GM23338 (cell line): ENCODE measurements around the gene CD300C. TPM values are rescaled to one million over a fixed set of nuclear protein-coding genes. Genes with fewer than 3 reads are reported as not detected.

Source experiments
- ATAC-seq: fragments of 200-7000 bp; cut with Tn5 transposase; 3 replicates; pipeline ENCODE4 v1.9.1; 2020
- DNase-seq: peaks from one replicate; pipeline ENCODE4 v3.0.0-alpha.2; 2015; ENCODE audit warnings: low spot score
- H2AFZ ChIP-seq: fragments of 200-600 bp; sonication (generic); 2 replicates; pipeline ENCODE4 v1.8.0; 2016; ENCODE audit warnings: antibody characterized with exemption, mild to moderate bottlenecking, moderate library complexity
- H3F3A ChIP-seq: fragments of 200-600 bp; sonication (generic); replicated peaks from 2 replicates; pipeline ENCODE4 v1.8.0; 2017; ENCODE audit warnings: antibody characterized with exemption, mixed run types, low read depth
- H3K27ac ChIP-seq: fragments of 200-600 bp; sonication (generic); 2 replicates; pipeline ENCODE4 v1.6.1; 2016; ENCODE audit warnings: low read depth
- H3K27me3 ChIP-seq: fragments of 200-600 bp; sonication (generic); 2 replicates; pipeline ENCODE4 v1.8.0; 2016; ENCODE audit warnings: mild to moderate bottlenecking, mixed run types, moderate library complexity; ENCODE audit not compliant: insufficient read depth
- H3K36me3 ChIP-seq: fragments of 200-600 bp; sonication (generic); 2 replicates; pipeline ENCODE4 v1.8.0; 2016; ENCODE audit warnings: mild to moderate bottlenecking; ENCODE audit not compliant: insufficient read depth
- H3K4me1 ChIP-seq: fragments of 200-600 bp; sonication (generic); 2 replicates; pipeline ENCODE4 v1.8.0; 2016; ENCODE audit warnings: mild to moderate bottlenecking, moderate library complexity; ENCODE audit not compliant: insufficient read depth
- H3K4me2 ChIP-seq: fragments of 200-600 bp; sonication (generic); 2 replicates; pipeline ENCODE4 v1.7.1; 2017; ENCODE audit warnings: mixed run types
- H3K4me3 ChIP-seq: fragments of 200-600 bp; sonication (generic); 2 replicates; pipeline ENCODE4 v1.6.1; 2016; ENCODE audit warnings: mixed run types
- H3K79me2 ChIP-seq: fragments of 200-600 bp; sonication (generic); replicated peaks from 2 replicates; pipeline ENCODE4 v1.8.0; 2017; ENCODE audit warnings: mild to moderate bottlenecking; ENCODE audit not compliant: insufficient read depth
- H3K9me2 ChIP-seq: fragments of 200-600 bp; sonication (generic); 2 replicates; pipeline ENCODE4 v1.8.0; 2017; ENCODE audit not compliant: insufficient read depth
- H4K20me1 ChIP-seq: fragments of 200-600 bp; sonication (generic); replicated peaks from 2 replicates; pipeline ENCODE4 v1.8.0; 2017; ENCODE audit warnings: mild to moderate bottlenecking; ENCODE audit not compliant: insufficient read depth
- H3K27ac Mint-ChIP-seq: 2 replicates; pipeline ENCODE4 v1.8.0; 2020; ENCODE audit warnings: inconsistent platforms, mild to moderate bottlenecking, moderate library complexity, mixed read lengths
- H3K27me3 Mint-ChIP-seq: 3 replicates; pipeline ENCODE4 v1.8.0; 2022; ENCODE audit warnings: low read depth, mild to moderate bottlenecking, moderate library complexity, mixed read lengths, inconsistent platforms; ENCODE audit not compliant: insufficient read depth, poor library complexity
- H3K36me3 Mint-ChIP-seq: 3 replicates; pipeline ENCODE4 v1.8.0; 2021; ENCODE audit warnings: low read depth, mild to moderate bottlenecking, inconsistent platforms, moderate library complexity, mixed read lengths
- H3K4me1 Mint-ChIP-seq: 3 replicates; pipeline ENCODE4 v1.8.0; 2020; ENCODE audit warnings: mild to moderate bottlenecking, inconsistent platforms, mixed read lengths
- H3K4me3 Mint-ChIP-seq: 3 replicates; pipeline ENCODE4 v1.8.0; 2021; ENCODE audit warnings: moderate library complexity, mild to moderate bottlenecking, inconsistent platforms, mixed read lengths
- H3K9me3 Mint-ChIP-seq: 3 replicates; pipeline ENCODE4 v1.8.0; 2020; ENCODE audit warnings: moderate library complexity, mild to moderate bottlenecking, inconsistent platforms, mixed read lengths
- CREB1 ChIP-seq: fragments of 250-450 bp; sonication (Bioruptor Pico); IDR thresholded peaks from 2 replicates; pipeline ENCODE4 v1.5.0; 2020; ENCODE audit warnings: low read depth, mild to moderate bottlenecking, moderate library complexity
- CTCF ChIP-seq, 2 experiments: fragments of 200-600 bp in 1 of 2; sonication (generic) in 1 of 2; conservative IDR thresholded peaks; 2 replicates each; pipeline versions ENCODE4 v1.5.1 to v1.6.1; 2016 to 2017; ENCODE audit warnings: antibody characterized with exemption in 2 of 2, low read depth in 2 of 2, mild to moderate bottlenecking in 2 of 2, moderate library complexity in 1 of 2
- ETS1 ChIP-seq: IDR thresholded peaks from 2 replicates; pipeline ENCODE4 v1.6.1; 2016; ENCODE audit warnings: antibody characterized with exemption
- EZH2 ChIP-seq: fragments of 200-600 bp; sonication (generic); IDR thresholded peaks from one replicate; pipeline ENCODE4 v1.8.0; 2017; ENCODE audit warnings: antibody characterized with exemption, mild to moderate bottlenecking, low read depth; ENCODE audit not compliant: unreplicated experiment
- EZH2phosphoT487 ChIP-seq: fragments of 200-600 bp; sonication (generic); IDR thresholded peaks from one replicate; pipeline ENCODE4 v1.8.1; 2018; ENCODE audit warnings: antibody characterized with exemption; ENCODE audit not compliant: unreplicated experiment
- JUNB ChIP-seq: IDR thresholded peaks from one replicate; pipeline ENCODE4 v1.6.1; 2016; ENCODE audit warnings: antibody characterized with exemption; ENCODE audit not compliant: unreplicated experiment
- NANOG ChIP-seq: IDR thresholded peaks from 2 replicates; pipeline ENCODE4 v1.6.1; 2016; ENCODE audit warnings: antibody characterized with exemption, borderline replicate concordance
- POLR2AphosphoS5 ChIP-seq: IDR thresholded peaks from 2 replicates; pipeline ENCODE4 v1.6.1; 2016; ENCODE audit warnings: antibody characterized with exemption, low read depth
- STAT1 ChIP-seq: IDR thresholded peaks from one replicate; pipeline ENCODE4 v1.6.1; 2016; ENCODE audit warnings: antibody characterized with exemption; ENCODE audit not compliant: unreplicated experiment
- ZNF114 ChIP-seq: fragments of 250-450 bp; sonication (Bioruptor Pico); IDR thresholded peaks from 2 replicates; pipeline ENCODE4 v1.5.0; 2020; ENCODE audit warnings: mild to moderate bottlenecking, moderate library complexity
- ZNF331 ChIP-seq: fragments of 250-450 bp; sonication (Bioruptor Pico); IDR thresholded peaks from 2 replicates; pipeline ENCODE4 v1.5.0; 2020; ENCODE audit warnings: low read depth, mild to moderate bottlenecking, moderate library complexity
- polyA plus RNA-seq: library from polyadenylated mRNA; unstranded; fragments of >200 nt; fragmentation: Nextera tagmentation; extraction: Ambion mirVana; gene quantifications from 2 replicates; pipeline ENCODE4 v1.2.1, GENCODE V29; 2016
- total RNA-seq: library from RNA; depleted of rRNA; stranded (reverse); fragments of >200 nt; shearing (Covaris generic); gene quantifications from 2 replicates; pipeline ENCODE4 v1.2.3, GENCODE V29; 2014
- TF ChIP-seq, protein P1 (sequence below): fragments of 250-450 bp; sonication (Bioruptor Pico); IDR thresholded peaks from 2 replicates; pipeline ENCODE4 v1.5.0; 2020; ENCODE audit warnings: mild to moderate bottlenecking, moderate library complexity
- TF ChIP-seq, protein P2 (sequence below): IDR thresholded peaks from one replicate; pipeline ENCODE4 v1.6.1; 2018; ENCODE audit warnings: antibody characterized with exemption; ENCODE audit not compliant: unreplicated experiment

CD300C gene
- total and polyA plus RNA-seq, 2 experiments from 2014 or later, result not detected

DNA sequence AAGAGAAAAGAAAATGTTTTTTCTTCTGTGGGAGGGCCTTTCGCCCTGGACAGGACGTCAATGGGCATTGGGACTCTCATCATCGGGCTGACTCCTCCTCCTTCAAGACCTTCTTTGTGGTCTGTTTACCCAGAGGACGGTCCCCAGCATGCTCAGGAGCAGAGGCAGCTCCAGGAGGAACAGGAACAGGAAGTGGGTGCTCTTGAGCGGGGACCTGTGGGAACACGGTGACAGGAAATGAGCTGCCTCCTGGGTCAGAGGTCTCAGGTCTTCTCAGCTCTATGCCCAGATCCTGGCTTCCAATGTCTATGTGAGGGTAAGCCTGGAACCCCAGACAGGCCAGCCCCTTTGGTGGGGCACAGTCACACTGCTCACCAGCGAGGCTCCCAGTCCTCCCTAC, 34.0 kb upstream of the CD300C start:
- Histone ChIP-seq H3K4me2 (no peak overlapping the region), H3K36me3 (no peaks in the 10 kb centered on the region), H3K27ac (no peak overlapping the region), H4K20me1 (no peaks in the 10 kb centered on the region), H2AFZ (no peak overlapping the region), H3F3A (no peaks in the 10 kb centered on the region), H3K27me3 (no peaks in the 10 kb centered on the region), H3K79me2 (no peaks in the 10 kb centered on the region), H3K4me1 (no peaks in the 10 kb centered on the region), H3K4me3 (no peak overlapping the region), H3K9me2 (no peaks in the 10 kb centered on the region)
- Mint-ChIP-seq H3K4me3 (no peak overlapping the region), H3K36me3 (no peaks in the 10 kb centered on the region; the same call in 2 of the 3 replicates), H3K4me1 (peaks cover 7% of the 10 kb centered on the region; the same call in 2 of the 3 replicates), H3K27me3 (peaks cover 3% of the 10 kb centered on the region), H3K27ac (no peak overlapping the region), H3K9me3 (peaks cover 2% of the 10 kb centered on the region)
- ATAC-seq (no peak), DNase-seq (no peak)
- TF ChIP-seq CTCF (conservative IDR thresholded peaks at IDR 0.05; ENCODE audit: low read depth in 2 of 2) (no peak), EZH2phosphoT487 (no peak), CREB1 (no peak), EZH2 (no peak), ETS1 (no peak), ZNF331 (CRISPR knock-in tag) (no peak), JUNB (no peak), NANOG (no peak), STAT1 (no peak), POLR2AphosphoS5 (no peak), ZNF114 (CRISPR knock-in tag) (no peak)
- TF ChIP-seq, protein P1, sequence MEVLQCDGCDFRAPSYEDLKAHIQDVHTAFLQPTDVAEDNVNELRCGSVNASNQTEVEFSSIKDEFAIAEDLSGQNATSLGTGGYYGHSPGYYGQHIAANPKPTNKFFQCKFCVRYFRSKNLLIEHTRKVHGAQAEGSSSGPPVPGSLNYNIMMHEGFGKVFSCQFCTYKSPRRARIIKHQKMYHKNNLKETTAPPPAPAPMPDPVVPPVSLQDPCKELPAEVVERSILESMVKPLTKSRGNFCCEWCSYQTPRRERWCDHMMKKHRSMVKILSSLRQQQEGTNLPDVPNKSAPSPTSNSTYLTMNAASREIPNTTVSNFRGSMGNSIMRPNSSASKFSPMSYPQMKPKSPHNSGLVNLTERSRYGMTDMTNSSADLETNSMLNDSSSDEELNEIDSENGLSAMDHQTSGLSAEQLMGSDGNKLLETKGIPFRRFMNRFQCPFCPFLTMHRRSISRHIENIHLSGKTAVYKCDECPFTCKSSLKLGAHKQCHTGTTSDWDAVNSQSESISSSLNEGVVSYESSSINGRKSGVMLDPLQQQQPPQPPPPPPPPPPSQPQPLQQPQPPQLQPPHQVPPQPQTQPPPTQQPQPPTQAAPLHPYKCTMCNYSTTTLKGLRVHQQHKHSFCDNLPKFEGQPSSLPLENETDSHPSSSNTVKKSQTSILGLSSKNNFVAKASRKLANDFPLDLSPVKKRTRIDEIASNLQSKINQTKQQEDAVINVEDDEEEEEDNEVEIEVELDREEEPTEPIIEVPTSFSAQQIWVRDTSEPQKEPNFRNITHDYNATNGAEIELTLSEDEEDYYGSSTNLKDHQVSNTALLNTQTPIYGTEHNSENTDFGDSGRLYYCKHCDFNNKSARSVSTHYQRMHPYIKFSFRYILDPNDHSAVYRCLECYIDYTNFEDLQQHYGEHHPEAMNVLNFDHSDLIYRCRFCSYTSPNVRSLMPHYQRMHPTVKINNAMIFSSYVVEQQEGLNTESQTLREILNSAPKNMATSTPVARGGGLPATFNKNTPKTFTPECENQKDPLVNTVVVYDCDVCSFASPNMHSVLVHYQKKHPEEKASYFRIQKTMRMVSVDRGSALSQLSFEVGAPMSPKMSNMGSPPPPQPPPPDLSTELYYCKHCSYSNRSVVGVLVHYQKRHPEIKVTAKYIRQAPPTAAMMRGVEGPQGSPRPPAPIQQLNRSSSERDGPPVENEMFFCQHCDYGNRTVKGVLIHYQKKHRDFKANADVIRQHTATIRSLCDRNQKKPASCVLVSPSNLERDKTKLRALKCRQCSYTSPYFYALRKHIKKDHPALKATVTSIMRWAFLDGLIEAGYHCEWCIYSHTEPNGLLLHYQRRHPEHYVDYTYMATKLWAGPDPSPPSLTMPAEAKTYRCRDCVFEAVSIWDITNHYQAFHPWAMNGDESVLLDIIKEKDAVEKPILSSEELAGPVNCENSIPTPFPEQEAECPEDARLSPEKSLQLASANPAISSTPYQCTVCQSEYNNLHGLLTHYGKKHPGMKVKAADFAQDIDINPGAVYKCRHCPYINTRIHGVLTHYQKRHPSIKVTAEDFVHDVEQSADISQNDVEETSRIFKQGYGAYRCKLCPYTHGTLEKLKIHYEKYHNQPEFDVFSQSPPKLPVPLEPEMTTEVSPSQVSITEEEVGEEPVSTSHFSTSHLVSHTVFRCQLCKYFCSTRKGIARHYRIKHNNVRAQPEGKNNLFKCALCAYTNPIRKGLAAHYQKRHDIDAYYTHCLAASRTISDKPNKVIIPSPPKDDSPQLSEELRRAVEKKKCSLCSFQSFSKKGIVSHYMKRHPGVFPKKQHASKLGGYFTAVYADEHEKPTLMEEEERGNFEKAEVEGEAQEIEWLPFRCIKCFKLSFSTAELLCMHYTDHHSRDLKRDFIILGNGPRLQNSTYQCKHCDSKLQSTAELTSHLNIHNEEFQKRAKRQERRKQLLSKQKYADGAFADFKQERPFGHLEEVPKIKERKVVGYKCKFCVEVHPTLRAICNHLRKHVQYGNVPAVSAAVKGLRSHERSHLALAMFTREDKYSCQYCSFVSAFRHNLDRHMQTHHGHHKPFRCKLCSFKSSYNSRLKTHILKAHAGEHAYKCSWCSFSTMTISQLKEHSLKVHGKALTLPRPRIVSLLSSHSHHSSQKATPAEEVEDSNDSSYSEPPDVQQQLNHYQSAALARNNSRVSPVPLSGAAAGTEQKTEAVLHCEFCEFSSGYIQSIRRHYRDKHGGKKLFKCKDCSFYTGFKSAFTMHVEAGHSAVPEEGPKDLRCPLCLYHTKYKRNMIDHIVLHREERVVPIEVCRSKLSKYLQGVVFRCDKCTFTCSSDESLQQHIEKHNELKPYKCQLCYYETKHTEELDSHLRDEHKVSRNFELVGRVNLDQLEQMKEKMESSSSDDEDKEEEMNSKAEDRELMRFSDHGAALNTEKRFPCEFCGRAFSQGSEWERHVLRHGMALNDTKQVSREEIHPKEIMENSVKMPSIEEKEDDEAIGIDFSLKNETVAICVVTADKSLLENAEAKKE (CRISPR knock-in tag), result no peak
- TF ChIP-seq, protein P2, sequence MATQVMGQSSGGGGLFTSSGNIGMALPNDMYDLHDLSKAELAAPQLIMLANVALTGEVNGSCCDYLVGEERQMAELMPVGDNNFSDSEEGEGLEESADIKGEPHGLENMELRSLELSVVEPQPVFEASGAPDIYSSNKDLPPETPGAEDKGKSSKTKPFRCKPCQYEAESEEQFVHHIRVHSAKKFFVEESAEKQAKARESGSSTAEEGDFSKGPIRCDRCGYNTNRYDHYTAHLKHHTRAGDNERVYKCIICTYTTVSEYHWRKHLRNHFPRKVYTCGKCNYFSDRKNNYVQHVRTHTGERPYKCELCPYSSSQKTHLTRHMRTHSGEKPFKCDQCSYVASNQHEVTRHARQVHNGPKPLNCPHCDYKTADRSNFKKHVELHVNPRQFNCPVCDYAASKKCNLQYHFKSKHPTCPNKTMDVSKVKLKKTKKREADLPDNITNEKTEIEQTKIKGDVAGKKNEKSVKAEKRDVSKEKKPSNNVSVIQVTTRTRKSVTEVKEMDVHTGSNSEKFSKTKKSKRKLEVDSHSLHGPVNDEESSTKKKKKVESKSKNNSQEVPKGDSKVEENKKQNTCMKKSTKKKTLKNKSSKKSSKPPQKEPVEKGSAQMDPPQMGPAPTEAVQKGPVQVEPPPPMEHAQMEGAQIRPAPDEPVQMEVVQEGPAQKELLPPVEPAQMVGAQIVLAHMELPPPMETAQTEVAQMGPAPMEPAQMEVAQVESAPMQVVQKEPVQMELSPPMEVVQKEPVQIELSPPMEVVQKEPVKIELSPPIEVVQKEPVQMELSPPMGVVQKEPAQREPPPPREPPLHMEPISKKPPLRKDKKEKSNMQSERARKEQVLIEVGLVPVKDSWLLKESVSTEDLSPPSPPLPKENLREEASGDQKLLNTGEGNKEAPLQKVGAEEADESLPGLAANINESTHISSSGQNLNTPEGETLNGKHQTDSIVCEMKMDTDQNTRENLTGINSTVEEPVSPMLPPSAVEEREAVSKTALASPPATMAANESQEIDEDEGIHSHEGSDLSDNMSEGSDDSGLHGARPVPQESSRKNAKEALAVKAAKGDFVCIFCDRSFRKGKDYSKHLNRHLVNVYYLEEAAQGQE, result no peak
